ENCODE data around the gene GJB5. TPM values are rescaled to one million over a fixed set of nuclear protein-coding genes. Genes with fewer than 3 reads are reported as not detected.

Gene GJB5
- total and polyA plus RNA-seq, 2 of the 8 experiments (the other 6 are each of a cell fraction or from before 2014, with no cell fraction given), result 0.86 to 3.1 TPM

DNA sequence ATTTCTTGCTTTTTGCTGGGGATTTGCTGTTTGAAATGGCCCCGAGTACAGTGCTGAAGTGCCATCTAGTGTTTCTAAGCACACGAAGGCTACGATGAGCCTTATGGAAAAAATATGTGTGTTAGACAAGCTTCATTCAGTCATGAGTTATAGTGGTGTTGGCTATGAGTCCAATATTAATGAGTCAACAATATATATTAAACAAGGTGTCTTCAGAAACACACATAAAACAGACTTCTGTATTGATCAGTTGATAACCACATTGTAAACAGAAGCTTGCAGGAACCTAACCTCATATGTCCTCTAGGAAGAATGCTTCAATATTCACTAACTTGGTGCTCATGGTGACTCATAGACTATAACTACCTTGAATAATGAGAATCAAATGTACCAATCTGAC lies 1.7 kb upstream of the GJB5 start:
- Histone ChIP-seq H3K4me2 (ENCODE audit: insufficient read depth in 1 of 2, low read depth in 2 of 2, low read length in 2 of 2) (no peak overlapping the region), H3K18ac (ENCODE audit: extremely low read depth, low read length) (no peak overlapping the region), H3K9ac (replicated peaks in 1 of 4; ENCODE audit: extremely low read depth in 1 of 4, low read depth in 3 of 4, low read length in 3 of 4) (no peak overlapping the region), H2BK15ac (ENCODE audit: low read length) (no peak overlapping the region), H3K4ac (replicated peaks; ENCODE audit: insufficient read length, low read depth, low read length) (no peak overlapping the region), H2AFZ (ENCODE audit: low read length) (no peak overlapping the region), H4K20me1 (replicated peaks in 1 of 2; ENCODE audit: control insufficient read depth in 1 of 2, insufficient read depth in 2 of 2, low read length in 2 of 2) (no peaks in the 10 kb centered on the region), H3K23ac (ENCODE audit: insufficient read length) (no peak overlapping the region), H4K5ac (ENCODE audit: insufficient read length, low read depth, low read length) (no peak overlapping the region), H2AK5ac (ENCODE audit: low read depth, low read length) (no peak overlapping the region), H3K14ac (ENCODE audit: insufficient read length) (no peak overlapping the region), H3K79me1 (ENCODE audit: low read depth, low read length) (no peaks in the 10 kb centered on the region), H3K27me3 (replicated peaks in 1 of 4; ENCODE audit: control insufficient read depth in 3 of 4, extremely low read depth in 1 of 4, insufficient read depth in 3 of 4, low read length in 3 of 4) (no peaks in the 10 kb centered on the region), H2BK5ac (ENCODE audit: low read depth, low read length) (no peak overlapping the region), H3K56ac (replicated peaks; ENCODE audit: insufficient read length, low read depth, low read length) (no peak overlapping the region), H3K4me3 (ENCODE audit: extremely low read depth in 1 of 4, insufficient read depth in 2 of 4, low read depth in 3 of 4, low read length in 4 of 4) (no peak overlapping the region), H3K23me2 (ENCODE audit: low read depth, low read length) (no peaks in the 10 kb centered on the region), H3K4me1 (replicated peaks in 1 of 4; ENCODE audit: control insufficient read depth in 3 of 4, insufficient read depth in 4 of 4, low read length in 3 of 4) (peaks cover 0 to 6% (median 4%) of the 10 kb centered on the region in 4 experiments; a peak in 4 of 7 replicates), H2BK120ac (replicated peaks; ENCODE audit: low read depth, low read length) (no peak overlapping the region), H3K27ac (ENCODE audit: low read depth, low read length) (no peak overlapping the region), H3K36me3 (ENCODE audit: control insufficient read depth in 2 of 4, insufficient read depth in 4 of 4, low read length in 3 of 4) (no peaks in the 10 kb centered on the region), H4K91ac (replicated peaks; ENCODE audit: insufficient read length, low read length) (no peak overlapping the region), H3K9me3 (ENCODE audit: insufficient read depth in 2 of 2, low read depth in 1 of 2, low read length in 1 of 2) (no peaks in the 10 kb centered on the region), H2BK12ac (ENCODE audit: low read depth, low read length) (no peak overlapping the region), H2BK20ac (ENCODE audit: low read length) (no peak overlapping the region), H3K79me2 (ENCODE audit: control insufficient read depth in 1 of 2, insufficient read depth in 2 of 2, low read length in 2 of 2) (no peaks in the 10 kb centered on the region), H4K8ac (ENCODE audit: extremely low read depth, insufficient read depth, low read length) (no peak overlapping the region)
- WGBS, 2 experiments (ENCODE audit: extremely low coverage in 1 of 2, insufficient coverage in 1 of 2, insufficient read length in 1 of 2, insufficient replicate concordance in 2 of 2, low coverage in 1 of 2, low lambda C conversion rate in 2 of 2, missing lambda C conversion rate in 1 of 2), result 92% methylated on average over 3 of the region's 3 CpGs; no CpG with 5 or more reads in 1 of the 2 experiments
- ChIA-PET CTCF (ENCODE audit: partially characterized antibody) (interaction anchor here (0.9 to 3.4 kb wide), 3 partner anchors 10 to 643 kb away, joined by 3 to 20 read pairs (median 4); no protein-coding TSS in a partner anchor), POLR2A (ENCODE audit: partially characterized antibody) (no interaction called here)
- TF ChIP-seq POU5F1 (IDR thresholded peaks at IDR 0.05; ENCODE audit: low read depth, low read length) (no peak), RAD21 (IDR thresholded peaks at IDR 0.05 in 1 of 2, conservative IDR thresholded peaks at IDR 0.05 in 1 of 2; ENCODE audit: low read depth in 2 of 2, low read length in 2 of 2) (peak; percentile 28 to 50)
- TF ChIP-seq, protein P1, sequence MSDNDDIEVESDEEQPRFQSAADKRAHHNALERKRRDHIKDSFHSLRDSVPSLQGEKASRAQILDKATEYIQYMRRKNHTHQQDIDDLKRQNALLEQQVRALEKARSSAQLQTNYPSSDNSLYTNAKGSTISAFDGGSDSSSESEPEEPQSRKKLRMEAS (IDR thresholded peaks at IDR 0.05), result no peak
- FAIRE-seq, result no peak
- DNase-seq (ENCODE audit: low read depth in 1 of 2, low spot score in 2 of 2), result no peak

Data from H1 (cell line).